ENCODE measurements around the gene NPLOC4. TPM values are rescaled to one million over a fixed set of nuclear protein-coding genes. Genes with fewer than 3 reads are reported as not detected.
A peak's percentile ranks its signal among the peaks of the same experiment; 100 is the strongest.

The NPLOC4 gene
- total and polyA plus RNA-seq, 2 of the 13 experiments (the other 11 are each of a cell fraction or from before 2014, with no cell fraction given), result 57.0 to 97.0 TPM

DNA sequence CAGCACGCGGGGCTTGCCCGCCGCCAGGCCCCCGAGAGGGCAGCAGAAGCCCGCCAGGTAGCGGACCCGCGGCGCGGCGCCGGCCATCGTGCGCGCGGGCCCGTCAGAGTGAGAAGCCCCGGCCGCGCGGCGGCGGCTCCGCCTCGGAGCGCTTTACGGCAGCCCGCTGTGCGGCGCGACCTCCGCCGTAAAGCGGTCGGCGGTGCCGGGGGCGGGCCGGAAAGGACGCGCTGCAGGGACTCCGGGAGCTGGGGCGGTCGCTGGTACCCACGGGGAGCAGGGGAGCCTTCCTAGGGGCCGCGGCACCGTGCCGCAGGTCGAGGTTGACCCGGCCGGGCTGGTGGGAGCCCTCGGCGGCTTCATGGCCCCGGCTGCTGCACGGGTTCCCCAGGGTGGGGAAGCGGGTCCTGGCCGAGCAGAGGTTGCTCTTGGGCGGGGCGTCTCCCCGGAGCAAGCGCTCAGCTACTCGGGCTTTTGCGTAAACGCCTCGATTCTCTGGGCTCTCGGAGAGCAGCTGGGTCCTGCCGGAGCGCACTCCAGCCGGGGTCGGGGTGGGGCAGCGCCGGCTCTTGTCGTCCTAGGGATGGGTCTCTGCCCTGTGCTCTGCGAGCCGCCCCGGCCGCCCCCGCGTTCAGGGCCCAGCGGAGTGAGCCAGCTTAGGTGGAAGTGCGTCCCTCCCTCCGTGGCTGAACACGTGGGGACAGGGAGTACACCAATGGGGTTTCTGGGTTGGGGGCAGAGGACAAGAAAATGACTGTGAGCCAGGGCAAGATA is 84.5 kb downstream of the NPLOC4 start, which contains the start of gene FAAP100 (continued):
- TF ChIP-seq, protein P1, sequence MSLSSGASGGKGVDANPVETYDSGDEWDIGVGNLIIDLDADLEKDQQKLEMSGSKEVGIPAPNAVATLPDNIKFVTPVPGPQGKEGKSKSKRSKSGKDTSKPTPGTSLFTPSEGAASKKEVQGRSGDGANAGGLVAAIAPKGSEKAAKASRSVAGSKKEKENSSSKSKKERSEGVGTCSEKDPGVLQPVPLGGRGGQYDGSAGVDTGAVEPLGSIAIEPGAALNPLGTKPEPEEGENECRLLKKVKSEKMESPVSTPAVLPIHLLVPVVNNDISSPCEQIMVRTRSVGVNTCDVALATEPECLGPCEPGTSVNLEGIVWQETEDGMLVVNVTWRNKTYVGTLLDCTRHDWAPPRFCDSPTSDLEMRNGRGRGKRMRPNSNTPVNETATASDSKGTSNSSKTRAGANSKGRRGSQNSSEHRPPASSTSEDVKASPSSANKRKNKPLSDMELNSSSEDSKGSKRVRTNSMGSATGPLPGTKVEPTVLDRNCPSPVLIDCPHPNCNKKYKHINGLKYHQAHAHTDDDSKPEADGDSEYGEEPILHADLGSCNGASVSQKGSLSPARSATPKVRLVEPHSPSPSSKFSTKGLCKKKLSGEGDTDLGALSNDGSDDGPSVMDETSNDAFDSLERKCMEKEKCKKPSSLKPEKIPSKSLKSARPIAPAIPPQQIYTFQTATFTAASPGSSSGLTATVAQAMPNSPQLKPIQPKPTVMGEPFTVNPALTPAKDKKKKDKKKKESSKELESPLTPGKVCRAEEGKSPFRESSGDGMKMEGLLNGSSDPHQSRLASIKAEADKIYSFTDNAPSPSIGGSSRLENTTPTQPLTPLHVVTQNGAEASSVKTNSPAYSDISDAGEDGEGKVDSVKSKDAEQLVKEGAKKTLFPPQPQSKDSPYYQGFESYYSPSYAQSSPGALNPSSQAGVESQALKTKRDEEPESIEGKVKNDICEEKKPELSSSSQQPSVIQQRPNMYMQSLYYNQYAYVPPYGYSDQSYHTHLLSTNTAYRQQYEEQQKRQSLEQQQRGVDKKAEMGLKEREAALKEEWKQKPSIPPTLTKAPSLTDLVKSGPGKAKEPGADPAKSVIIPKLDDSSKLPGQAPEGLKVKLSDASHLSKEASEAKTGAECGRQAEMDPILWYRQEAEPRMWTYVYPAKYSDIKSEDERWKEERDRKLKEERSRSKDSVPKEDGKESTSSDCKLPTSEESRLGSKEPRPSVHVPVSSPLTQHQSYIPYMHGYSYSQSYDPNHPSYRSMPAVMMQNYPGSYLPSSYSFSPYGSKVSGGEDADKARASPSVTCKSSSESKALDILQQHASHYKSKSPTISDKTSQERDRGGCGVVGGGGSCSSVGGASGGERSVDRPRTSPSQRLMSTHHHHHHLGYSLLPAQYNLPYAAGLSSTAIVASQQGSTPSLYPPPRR (CRISPR knock-in tag; IDR thresholded peaks at IDR 0.05; ENCODE audit: borderline replicate concordance), result peak; percentile 46; the same call in 1 of the 2 replicates
- TF ChIP-seq SMYD3 (CRISPR knock-in tag; IDR thresholded peaks at IDR 0.05) (peak; percentile 83; the same call in 1 of the 2 replicates), TAF1 (CRISPR knock-in tag; IDR thresholded peaks at IDR 0.05) (peak; percentile 70), HNF4A (CRISPR knock-in tag; IDR thresholded peaks at IDR 0.05) (no peak; the same call in 1 of the 2 replicates), ZNF468 (CRISPR knock-in tag; IDR thresholded peaks at IDR 0.05) (peak; percentile 41; the same call in 1 of the 2 replicates), ZNF598 (CRISPR knock-in tag; IDR thresholded peaks at IDR 0.05; ENCODE audit: borderline replicate concordance) (0 out of 2 replicates have a peak, but pooled peaks have one; percentile 16), ZNF75D (CRISPR knock-in tag; IDR thresholded peaks at IDR 0.05; ENCODE audit: borderline replicate concordance) (peak; percentile 28; the same call in 1 of the 2 replicates)
- TF ChIP-seq, protein P2, sequence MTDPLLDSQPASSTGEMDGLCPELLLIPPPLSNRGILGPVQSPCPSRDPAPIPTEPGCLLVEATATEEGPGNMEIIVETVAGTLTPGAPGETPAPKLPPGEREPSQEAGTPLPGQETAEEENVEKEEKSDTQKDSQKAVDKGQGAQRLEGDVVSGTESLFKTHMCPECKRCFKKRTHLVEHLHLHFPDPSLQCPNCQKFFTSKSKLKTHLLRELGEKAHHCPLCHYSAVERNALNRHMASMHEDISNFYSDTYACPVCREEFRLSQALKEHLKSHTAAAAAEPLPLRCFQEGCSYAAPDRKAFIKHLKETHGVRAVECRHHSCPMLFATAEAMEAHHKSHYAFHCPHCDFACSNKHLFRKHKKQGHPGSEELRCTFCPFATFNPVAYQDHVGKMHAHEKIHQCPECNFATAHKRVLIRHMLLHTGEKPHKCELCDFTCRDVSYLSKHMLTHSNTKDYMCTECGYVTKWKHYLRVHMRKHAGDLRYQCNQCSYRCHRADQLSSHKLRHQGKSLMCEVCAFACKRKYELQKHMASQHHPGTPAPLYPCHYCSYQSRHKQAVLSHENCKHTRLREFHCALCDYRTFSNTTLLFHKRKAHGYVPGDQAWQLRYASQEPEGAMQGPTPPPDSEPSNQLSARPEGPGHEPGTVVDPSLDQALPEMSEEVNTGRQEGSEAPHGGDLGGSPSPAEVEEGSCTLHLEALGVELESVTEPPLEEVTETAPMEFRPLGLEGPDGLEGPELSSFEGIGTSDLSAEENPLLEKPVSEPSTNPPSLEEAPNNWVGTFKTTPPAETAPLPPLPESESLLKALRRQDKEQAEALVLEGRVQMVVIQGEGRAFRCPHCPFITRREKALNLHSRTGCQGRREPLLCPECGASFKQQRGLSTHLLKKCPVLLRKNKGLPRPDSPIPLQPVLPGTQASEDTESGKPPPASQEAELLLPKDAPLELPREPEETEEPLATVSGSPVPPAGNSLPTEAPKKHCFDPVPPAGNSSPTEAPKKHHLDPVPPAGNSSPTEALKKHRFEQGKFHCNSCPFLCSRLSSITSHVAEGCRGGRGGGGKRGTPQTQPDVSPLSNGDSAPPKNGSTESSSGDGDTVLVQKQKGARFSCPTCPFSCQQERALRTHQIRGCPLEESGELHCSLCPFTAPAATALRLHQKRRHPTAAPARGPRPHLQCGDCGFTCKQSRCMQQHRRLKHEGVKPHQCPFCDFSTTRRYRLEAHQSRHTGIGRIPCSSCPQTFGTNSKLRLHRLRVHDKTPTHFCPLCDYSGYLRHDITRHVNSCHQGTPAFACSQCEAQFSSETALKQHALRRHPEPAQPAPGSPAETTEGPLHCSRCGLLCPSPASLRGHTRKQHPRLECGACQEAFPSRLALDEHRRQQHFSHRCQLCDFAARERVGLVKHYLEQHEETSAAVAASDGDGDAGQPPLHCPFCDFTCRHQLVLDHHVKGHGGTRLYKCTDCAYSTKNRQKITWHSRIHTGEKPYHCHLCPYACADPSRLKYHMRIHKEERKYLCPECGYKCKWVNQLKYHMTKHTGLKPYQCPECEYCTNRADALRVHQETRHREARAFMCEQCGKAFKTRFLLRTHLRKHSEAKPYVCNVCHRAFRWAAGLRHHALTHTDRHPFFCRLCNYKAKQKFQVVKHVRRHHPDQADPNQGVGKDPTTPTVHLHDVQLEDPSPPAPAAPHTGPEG (CRISPR knock-in tag; IDR thresholded peaks at IDR 0.05), result peak; percentile 98
- TF ChIP-seq, protein P3, sequence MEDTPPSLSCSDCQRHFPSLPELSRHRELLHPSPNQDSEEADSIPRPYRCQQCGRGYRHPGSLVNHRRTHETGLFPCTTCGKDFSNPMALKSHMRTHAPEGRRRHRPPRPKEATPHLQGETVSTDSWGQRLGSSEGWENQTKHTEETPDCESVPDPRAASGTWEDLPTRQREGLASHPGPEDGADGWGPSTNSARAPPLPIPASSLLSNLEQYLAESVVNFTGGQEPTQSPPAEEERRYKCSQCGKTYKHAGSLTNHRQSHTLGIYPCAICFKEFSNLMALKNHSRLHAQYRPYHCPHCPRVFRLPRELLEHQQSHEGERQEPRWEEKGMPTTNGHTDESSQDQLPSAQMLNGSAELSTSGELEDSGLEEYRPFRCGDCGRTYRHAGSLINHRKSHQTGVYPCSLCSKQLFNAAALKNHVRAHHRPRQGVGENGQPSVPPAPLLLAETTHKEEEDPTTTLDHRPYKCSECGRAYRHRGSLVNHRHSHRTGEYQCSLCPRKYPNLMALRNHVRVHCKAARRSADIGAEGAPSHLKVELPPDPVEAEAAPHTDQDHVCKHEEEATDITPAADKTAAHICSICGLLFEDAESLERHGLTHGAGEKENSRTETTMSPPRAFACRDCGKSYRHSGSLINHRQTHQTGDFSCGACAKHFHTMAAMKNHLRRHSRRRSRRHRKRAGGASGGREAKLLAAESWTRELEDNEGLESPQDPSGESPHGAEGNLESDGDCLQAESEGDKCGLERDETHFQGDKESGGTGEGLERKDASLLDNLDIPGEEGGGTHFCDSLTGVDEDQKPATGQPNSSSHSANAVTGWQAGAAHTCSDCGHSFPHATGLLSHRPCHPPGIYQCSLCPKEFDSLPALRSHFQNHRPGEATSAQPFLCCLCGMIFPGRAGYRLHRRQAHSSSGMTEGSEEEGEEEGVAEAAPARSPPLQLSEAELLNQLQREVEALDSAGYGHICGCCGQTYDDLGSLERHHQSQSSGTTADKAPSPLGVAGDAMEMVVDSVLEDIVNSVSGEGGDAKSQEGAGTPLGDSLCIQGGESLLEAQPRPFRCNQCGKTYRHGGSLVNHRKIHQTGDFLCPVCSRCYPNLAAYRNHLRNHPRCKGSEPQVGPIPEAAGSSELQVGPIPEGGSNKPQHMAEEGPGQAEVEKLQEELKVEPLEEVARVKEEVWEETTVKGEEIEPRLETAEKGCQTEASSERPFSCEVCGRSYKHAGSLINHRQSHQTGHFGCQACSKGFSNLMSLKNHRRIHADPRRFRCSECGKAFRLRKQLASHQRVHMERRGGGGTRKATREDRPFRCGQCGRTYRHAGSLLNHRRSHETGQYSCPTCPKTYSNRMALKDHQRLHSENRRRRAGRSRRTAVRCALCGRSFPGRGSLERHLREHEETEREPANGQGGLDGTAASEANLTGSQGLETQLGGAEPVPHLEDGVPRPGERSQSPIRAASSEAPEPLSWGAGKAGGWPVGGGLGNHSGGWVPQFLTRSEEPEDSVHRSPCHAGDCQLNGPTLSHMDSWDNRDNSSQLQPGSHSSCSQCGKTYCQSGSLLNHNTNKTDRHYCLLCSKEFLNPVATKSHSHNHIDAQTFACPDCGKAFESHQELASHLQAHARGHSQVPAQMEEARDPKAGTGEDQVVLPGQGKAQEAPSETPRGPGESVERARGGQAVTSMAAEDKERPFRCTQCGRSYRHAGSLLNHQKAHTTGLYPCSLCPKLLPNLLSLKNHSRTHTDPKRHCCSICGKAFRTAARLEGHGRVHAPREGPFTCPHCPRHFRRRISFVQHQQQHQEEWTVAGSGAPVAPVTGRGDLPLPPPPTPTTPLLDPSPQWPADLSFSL (CRISPR knock-in tag; IDR thresholded peaks at IDR 0.05), result no peak

Data from HepG2 (cell line).